GM20431 (cell line): ENCODE data around the gene ARVCF.

Experiments used
- in situ Hi-C: fragments of 300-500 bp; cut with MseI, MboI; formaldehyde crosslinking; loops from one replicate; pipeline ENCODE4 v1.15.0; 2020; ENCODE audit warnings: low sequenced_read_pairs; ENCODE audit not compliant: unreplicated experiment

The ARVCF gene

GRCh38 chr22:19966908-19967750 is 49.5 kb downstream of the ARVCF start:
- in situ Hi-C loops = no loop called here

GRCh38 chr22:19965771-19966709 is 50.6 kb downstream of the ARVCF start:
- in situ Hi-C loops = no loop called here

GRCh38 chr22:19964701-19965386 is 51.8 kb downstream of the ARVCF start:
- in situ Hi-C loops = no loop called here

GRCh38 chr22:19963863-19964642 is 52.6 kb downstream of the ARVCF start:
- in situ Hi-C loops = no loop called here

GRCh38 chr22:19962909-19963806 is 53.5 kb downstream of the ARVCF start:
- in situ Hi-C loops = no loop called here

GRCh38 chr22:19962246-19962908 is 54.2 kb downstream of the ARVCF start:
- in situ Hi-C loops = no loop called here

GRCh38 chr22:19961868-19962245 is 54.8 kb downstream of the ARVCF start:
- in situ Hi-C loops = no loop called here

GRCh38 chr22:19961201-19961580 is 55.4 kb downstream of the ARVCF start:
- in situ Hi-C loops = no loop called here

GRCh38 chr22:19960491-19961200 is 56.0 kb downstream of the ARVCF start:
- in situ Hi-C loops = no loop called here

GRCh38 chr22:19959587-19960490 is 56.8 kb downstream of the ARVCF start:
- in situ Hi-C loops = no loop called here

GRCh38 chr22:19959043-19959586 is 57.5 kb downstream of the ARVCF start:
- in situ Hi-C loops = no loop called here

- in situ Hi-C loops = no loop called here
Measured at GRCh38 chr22:19958083-19959042, 58.3 kb downstream of the ARVCF start.

- in situ Hi-C loops = no loop called here
Measured at GRCh38 chr22:19957445-19957844, 59.2 kb downstream of the ARVCF start.

GRCh38 chr22:19955241-19956128 is 61.1 kb downstream of the ARVCF start:
- in situ Hi-C loops = no loop called here
